Subcutaneous adipose tissue (tissue), 4 donors: ENCODE data around the gene COA7. TPM values are rescaled to one million over a fixed set of nuclear protein-coding genes. Genes with fewer than 3 reads are reported as not detected.

Source experiments
- CTCF ChIP-seq: fragments of 450-650 bp; IDR thresholded peaks from one replicate; pipeline ENCODE4 v1.5.1; 2016; ENCODE audit warnings: low read depth, mild to moderate bottlenecking, control low read depth, antibody characterized with exemption, moderate library complexity
- total RNA-seq, 4 donors: library from RNA; depleted of rRNA; stranded (reverse); fragments of >200 nt; gene quantifications; one replicate each; pipeline ENCODE4 v1.1.0, GENCODE V29; 2016

The COA7 gene
- total RNA-seq, 4 donors from 2014 or later = 7.0 to 11.9 (median 7.2) TPM

GRCh38 chr1:52672946-52673345 is 25.2 kb downstream of the COA7 start:
- TF ChIP-seq CTCF = no peak

GRCh38 chr1:52670604-52671003 is 27.5 kb downstream of the COA7 start:
- TF ChIP-seq CTCF = no peak

GRCh38 chr1:52669696-52670095 is 28.5 kb downstream of the COA7 start:
- TF ChIP-seq CTCF = no peak

GRCh38 chr1:52668711-52669110 is 29.4 kb downstream of the COA7 start:
- no peak for TF ChIP-seq CTCF

- TF ChIP-seq CTCF = no peak
These were observed 30.2 kb downstream of the COA7 start for GRCh38 chr1:52667984-52668383.

- TF ChIP-seq CTCF = no peak
These were observed 30.9 kb downstream of the COA7 start for GRCh38 chr1:52667290-52667689.

- TF ChIP-seq CTCF = no peak
These were observed 32.9 kb downstream of the COA7 start for GRCh38 chr1:52665006-52665941.
